Colonic mucosa (tissue), 4 donors: ENCODE measurements around the gene SCGB1D4. TPM values are rescaled to one million over a fixed set of nuclear protein-coding genes. Genes with fewer than 3 reads are reported as not detected.
"Not testable (repeated sequence)": the region's sequence is repeated elsewhere in the genome, so short reads cannot be mapped to it uniquely, and the experiment has no call there.

ENCODE experiments used
- DNase-seq: peaks from one replicate; pipeline ENCODE4 v3.0.0-alpha.2; 2020
- H3K27ac ChIP-seq: fragments of 200-600 bp; one replicate; pipeline ENCODE4 v1.8.0; 2021
- H3K27me3 ChIP-seq: fragments of 200-600 bp; one replicate; pipeline ENCODE4 v1.8.0; 2021
- H3K36me3 ChIP-seq: fragments of 200-600 bp; one replicate; pipeline ENCODE4 v1.8.0; 2021
- H3K4me1 ChIP-seq: fragments of 200-600 bp; one replicate; pipeline ENCODE4 v1.8.0; 2021; ENCODE audit warnings: mild to moderate bottlenecking
- H3K4me3 ChIP-seq: fragments of 200-600 bp; one replicate; pipeline ENCODE4 v1.8.0; 2021
- H3K9ac ChIP-seq, 2 donors: one replicate each; pipeline ENCODE4 v1.7.0; 2013; ENCODE audit warnings: control low read depth in 2 of 2, low read depth in 2 of 2, low read length in 2 of 2
- H3K9me3 ChIP-seq: fragments of 200-600 bp; one replicate; pipeline ENCODE4 v1.8.0; 2021
- CTCF ChIP-seq: fragments of 200-600 bp; IDR thresholded peaks from one replicate; pipeline ENCODE4 v1.8.0; 2022; ENCODE audit warnings: antibody characterized with exemption, mild to moderate bottlenecking
- intact Hi-C: fragments of 100-400 bp; cut with DNase I; formaldehyde crosslinking; loops from one replicate; pipeline ENCODE4 v1.14.1; 2022
- total RNA-seq, 2 donors: library from RNA; stranded (reverse); fragmentation: NEBNext Ultra II Directional in 1 of 2; extraction: Animal tissue kit (Norgen Biotek cat#: 25700) in 1 of 2; gene quantifications; one replicate each; pipeline ENCODE4 v1.2.1, GENCODE V29; 2021
- donor health status: healthy.
- donor health status: DM: no; HTN: no; CAD: no.
- donor health status: DM: no; HTN: no; CAD: no.

The SCGB1D4 gene
- total RNA-seq, 2 donors from 2014 or later: not detected

DNA sequence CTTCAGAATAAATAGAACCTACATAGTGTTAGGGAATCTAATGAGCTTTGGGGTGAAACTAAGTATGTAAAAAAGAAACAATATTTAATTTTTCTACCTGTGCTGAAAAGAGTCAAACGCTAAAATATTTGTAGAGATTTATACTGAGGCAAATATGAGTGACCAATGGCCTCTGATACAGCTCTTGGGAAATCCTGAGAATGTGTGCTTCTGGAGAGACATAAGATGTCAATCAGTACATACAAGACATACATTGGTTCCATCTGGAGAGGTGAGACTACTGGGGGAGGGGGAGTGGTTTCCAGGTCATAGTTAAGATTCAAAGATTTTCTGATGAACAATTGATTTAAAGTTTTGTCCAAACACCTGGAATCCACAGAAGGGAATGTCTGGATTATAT is 39.3 kb upstream of the SCGB1D4 start:
- no peak for DNase-seq
- H3K9me3 ChIP-seq: no peaks in the 10 kb centered on the region
- intact Hi-C loops: no loop called here
- peak overlapping the region; percentile 95 for H3K4me3 ChIP-seq
- no peak overlapping the region for H3K27ac ChIP-seq
- H3K4me1 ChIP-seq: no peaks in the 10 kb centered on the region
- H3K27me3 ChIP-seq: no peaks in the 10 kb centered on the region
- H3K9ac ChIP-seq: peak overlapping the region; percentile 68 to 73
- no peak for TF ChIP-seq CTCF
- H3K36me3 ChIP-seq: no peaks in the 10 kb centered on the region

- TF ChIP-seq CTCF: no peak
Observed at GRCh38 chr11:62337303-62338181, 38.7 kb upstream of the SCGB1D4 start, which contains the start of gene ASRGL1. ASRGL1 (plus strand) TSS chr11:62337448; CDS start chr11:62337978, 530 bp downstream.

DNA sequence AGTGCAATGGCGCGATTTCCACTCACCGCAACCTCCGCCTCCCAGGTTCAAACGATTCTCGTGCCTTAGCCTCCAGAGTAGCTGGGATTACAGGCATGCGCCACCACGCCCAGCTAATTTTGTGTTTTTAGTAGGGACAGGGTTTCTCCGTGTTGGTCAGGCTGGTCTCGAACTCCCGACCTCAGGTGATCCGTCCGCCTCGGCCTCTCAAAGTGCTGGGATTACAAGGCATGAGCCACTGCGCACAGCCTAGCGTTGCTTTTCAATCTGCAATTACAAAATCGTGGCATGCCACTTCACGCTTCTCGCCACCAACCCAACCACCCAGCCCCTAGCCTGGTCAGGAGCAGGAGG is 38.1 kb upstream of the SCGB1D4 start:
- DNase-seq, H3K4me1 ChIP-seq, intact Hi-C loops, H3K27me3 ChIP-seq, H3K9me3 ChIP-seq, H3K36me3 ChIP-seq: not testable (repeated sequence)
- H3K27ac ChIP-seq: peak overlapping the region; percentile 13
- H3K9ac ChIP-seq: peak overlapping the region; percentile 68 to 73
- peak overlapping the region; percentile 95 for H3K4me3 ChIP-seq

More at GRCh38 chr11:62337303-62338181, 38.7 kb upstream of the SCGB1D4 start, which contains the start of gene ASRGL1:
- intact Hi-C loops: no loop called here
- Histone ChIP-seq H3K4me3 (peak within 1 kb of the TSS; percentile 95), H3K9me3 (no peaks in the 10 kb centered on the region), H3K27ac (peak within 1 kb of the TSS; percentile 13), H3K27me3 (no peaks in the 10 kb centered on the region), H3K9ac (peak within 1 kb of the TSS; percentile 68 to 73), H3K36me3 (no peaks in the 10 kb centered on the region), H3K4me1 (no peaks in the 10 kb centered on the region)
- DNase-seq: peak; percentile 92

DNA sequence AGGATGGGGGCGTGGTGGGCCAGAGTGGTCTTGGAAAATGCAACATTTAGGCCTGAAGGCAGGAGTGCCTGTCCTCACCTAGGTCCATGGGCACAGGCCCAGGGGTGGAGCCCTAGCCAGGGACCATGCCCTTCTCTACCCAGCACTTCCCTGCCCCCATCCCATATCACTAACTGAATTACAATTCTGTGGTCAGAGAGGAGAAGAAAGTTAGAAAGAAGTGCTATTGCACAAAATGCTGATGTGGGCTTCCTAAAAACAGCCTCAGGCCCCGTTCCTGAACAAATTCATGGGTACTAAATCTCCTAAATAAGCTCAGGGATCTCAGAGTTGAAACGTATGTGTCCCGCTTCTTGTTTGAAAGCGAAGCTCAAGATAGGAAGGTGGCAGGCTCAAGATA is 34.9 kb upstream of the SCGB1D4 start:
- Histone ChIP-seq H3K9ac (no peak overlapping the region), H3K4me3 (no peak overlapping the region)

GRCh38 chr11:62331264-62331663 is 32.4 kb upstream of the SCGB1D4 start:
- H3K9ac ChIP-seq, H3K4me1 ChIP-seq, H3K4me3 ChIP-seq, H3K36me3 ChIP-seq, H3K9me3 ChIP-seq, intact Hi-C loops, DNase-seq, H3K27me3 ChIP-seq, H3K27ac ChIP-seq: not testable (repeated sequence)

More for the DNA sequence above, 34.9 kb upstream of the SCGB1D4 start:
- no peak for DNase-seq
- Histone ChIP-seq H3K27me3 (no peaks in the 10 kb centered on the region), H3K27ac (no peak overlapping the region), H3K4me1 (no peaks in the 10 kb centered on the region), H3K9me3 (no peaks in the 10 kb centered on the region), H3K36me3 (no peaks in the 10 kb centered on the region)
- TF ChIP-seq CTCF: no peak
- intact Hi-C loops: no loop called here

GRCh38 chr11:62327541-62327940 is 28.7 kb upstream of the SCGB1D4 start:
- H3K27ac ChIP-seq, H3K4me3 ChIP-seq, H3K36me3 ChIP-seq, DNase-seq, H3K9ac ChIP-seq, intact Hi-C loops, H3K27me3 ChIP-seq, H3K4me1 ChIP-seq, H3K9me3 ChIP-seq: not testable (repeated sequence)

GRCh38 chr11:62326719-62327118 is 27.8 kb upstream of the SCGB1D4 start:
- H3K36me3 ChIP-seq, H3K9me3 ChIP-seq, intact Hi-C loops, H3K4me3 ChIP-seq, H3K9ac ChIP-seq, H3K27me3 ChIP-seq, H3K4me1 ChIP-seq: not testable (repeated sequence)
- peak; percentile 30 for DNase-seq
- peak overlapping the region; percentile 22 for H3K27ac ChIP-seq

- intact Hi-C loops, H3K4me3 ChIP-seq: not testable (repeated sequence)
Observed at GRCh38 chr11:62325781-62326180, 26.9 kb upstream of the SCGB1D4 start.

More at GRCh38 chr11:62325781-62326180, 26.9 kb upstream of the SCGB1D4 start:
- H3K4me1 ChIP-seq, H3K27me3 ChIP-seq, H3K9ac ChIP-seq, H3K27ac ChIP-seq, H3K36me3 ChIP-seq, DNase-seq, H3K9me3 ChIP-seq: not testable (repeated sequence)
